ENCODE results near the gene COASY. TPM values are rescaled to one million over a fixed set of nuclear protein-coding genes. Genes with fewer than 3 reads are reported as not detected.

The COASY gene
- polyA plus RNA-seq, 1 of the 3 experiments (the other 2 are of a cell fraction): 69.4 TPM

GRCh38 chr17:42547698-42548069 is 14.3 kb upstream of the COASY start:
- TF ChIP-seq TEAD4 (IDR thresholded peaks at IDR 0.05; ENCODE audit: borderline replicate concordance, insufficient read depth) (no peak), TCF12 (IDR thresholded peaks at IDR 0.05) (no peak), SMC3 (IDR thresholded peaks at IDR 0.05; ENCODE audit: low read depth, low read length) (no peak), MAX (IDR thresholded peaks at IDR 0.05; ENCODE audit: low read depth) (no peak), FOXM1 (IDR thresholded peaks at IDR 0.05; ENCODE audit: low read depth) (no peak), ELF1 (IDR thresholded peaks at IDR 0.05) (no peak), USF2 (IDR thresholded peaks at IDR 0.05; ENCODE audit: borderline replicate concordance, low read depth, low read length) (no peak), TAF1 (IDR thresholded peaks at IDR 0.05; ENCODE audit: borderline replicate concordance, low read depth, low read length) (no peak), POLR2AphosphoS5 (IDR thresholded peaks at IDR 0.05; ENCODE audit: low read depth, low read length) (no peak), NFIC (IDR thresholded peaks at IDR 0.05; ENCODE audit: borderline replicate concordance) (no peak), GABPA (IDR thresholded peaks at IDR 0.05; ENCODE audit: low read depth) (no peak), CHD2 (IDR thresholded peaks at IDR 0.05; ENCODE audit: low read length, partially characterized antibody) (no peak), CTCF (IDR thresholded peaks at IDR 0.05) (no peak), RAD21 (IDR thresholded peaks at IDR 0.05; ENCODE audit: low read length) (no peak), REST (IDR thresholded peaks at IDR 0.05; ENCODE audit: low read depth, low read length) (no peak), USF1 (IDR thresholded peaks at IDR 0.05; ENCODE audit: borderline replicate concordance, low read depth) (no peak), ZBTB33 (IDR thresholded peaks at IDR 0.05; ENCODE audit: borderline replicate concordance, low read depth) (no peak), SIN3A (IDR thresholded peaks at IDR 0.05; ENCODE audit: borderline replicate concordance, low read depth, low read length) (no peak), JUND (IDR thresholded peaks at IDR 0.05) (no peak)
- CTCF ChIA-PET: no interaction called here
- Histone ChIP-seq H3K9me3 (no peaks in the 10 kb centered on the region), H3K4me1 (ENCODE audit: control insufficient read depth in 1 of 2, insufficient read depth in 2 of 2, low read depth in 1 of 2, low read length in 1 of 2) (peaks cover 0 to 3% of the 10 kb centered on the region in 2 experiments; a peak in 1 of 4 replicates), H3K27ac (ENCODE audit: low read depth in 2 of 2, low read length in 1 of 2) (no peak overlapping the region), H3K9ac (no peak overlapping the region), H3K79me2 (ENCODE audit: insufficient read depth) (peaks cover 21% of the 10 kb centered on the region; the same call in 1 of the 2 replicates), H3K4me3 (ENCODE audit: low read depth in 2 of 2, low read length in 1 of 2) (no peak overlapping the region), H4K20me1 (ENCODE audit: insufficient read depth) (no peaks in the 10 kb centered on the region), H3K36me3 (replicated peaks in 1 of 2; ENCODE audit: control insufficient read depth in 1 of 2, insufficient read depth in 2 of 2, low read length in 1 of 2) (peaks cover 3 to 13% of the 10 kb centered on the region in 2 experiments), H3F3A (replicated peaks; ENCODE audit: insufficient read depth) (peaks cover 2% of the 10 kb centered on the region), H3K27me3 (ENCODE audit: insufficient read depth) (no peaks in the 10 kb centered on the region), H3K9me2 (no peaks in the 10 kb centered on the region), H2AFZ (ENCODE audit: low read depth) (no peak overlapping the region), H3K4me2 (no peak overlapping the region)
- POLR2A ChIA-PET: interaction anchor here (1.3 kb wide), 1 partner anchor 11 kb away, joined by 3 read pairs; no protein-coding TSS in a partner anchor
- WGBS (ENCODE audit: low lambda C conversion rate): 95% methylated on average over 11 of the region's 14 CpGs
- no peak for DNase-seq
